Right cardiac atrium (tissue), 5 donors: ENCODE measurements around the gene SLC29A2. TPM values are rescaled to one million over a fixed set of nuclear protein-coding genes. Genes with fewer than 3 reads are reported as not detected.

Experiments
- ATAC-seq, 2 donors: fragments of 200-7000 bp; cut with Tn5 transposase; one replicate each; pipeline versions ENCODE4 v1.8.0 to v1.9.1; 2020; ENCODE audit warnings: moderate library complexity in 2 of 2, mild to moderate bottlenecking in 1 of 2
- DNase-seq, 3 donors: peaks; one replicate each; pipeline ENCODE4 v3.0.0-alpha.2; 2020
- H3K27ac ChIP-seq: one replicate; pipeline ENCODE4 v1.5.1; 2013; ENCODE audit warnings: mild to moderate bottlenecking, low read length, control low read depth, moderate library complexity
- H3K27me3 ChIP-seq: one replicate; pipeline ENCODE4 v1.6.1; 2013; ENCODE audit not compliant: control insufficient read depth, insufficient read depth
- H3K4me1 ChIP-seq: one replicate; pipeline ENCODE4 v1.6.1; 2013; ENCODE audit warnings: low read length; ENCODE audit not compliant: control insufficient read depth, insufficient read depth
- H3K4me3 ChIP-seq: one replicate; pipeline ENCODE4 v1.5.1; 2013; ENCODE audit warnings: low read length, control low read depth
- H3K9me3 ChIP-seq: one replicate; pipeline ENCODE4 v1.6.1; 2013; ENCODE audit warnings: low read length; ENCODE audit not compliant: control insufficient read depth
- WGBS: extraction: QIAGEN DNeasy Blood & Tissue Kit; methylation state at CpG from one replicate; pipeline ENCODE4 v1.1.7; 2013; 5-methylcytosine and 5-hydroxymethylcytosine counted together
- intact Hi-C, 4 donors: fragments of 100-400 bp; cut with DNase I; formaldehyde crosslinking; loops; one replicate each; pipeline versions ENCODE4 v1.11.0 to v1.14.0; 2022 to 2023
- polyA plus RNA-seq: library from polyadenylated mRNA; stranded (reverse); fragments of 200-250 nt; gene quantifications from one replicate; pipeline ENCODE4 v1.2.3, GENCODE V29; 2013
- total RNA-seq, 4 donors: library from RNA; stranded (reverse); fragmentation: NEBNext Ultra II Directional; extraction: Animal tissue kit (Norgen Biotek cat#: 25700); gene quantifications; one replicate each; pipeline ENCODE4 v1.2.1, GENCODE V29; 2021
- donor health status: healthy with polysubstance abuse.
- donor health status: DM: no; HTN: yes; CAD: no.
- donor health status: DM: no; HTN: no; CAD: no.
- donor health status: DM: no; HTN: yes; CAD: no; lungs with severe emphysema.
- donor health status: DM: yes; HTN: yes; CAD: no.

SLC29A2 gene
- total and polyA plus RNA-seq, 5 donors = 18.7 to 33.2 (median 28.2) TPM

GRCh38 chr11:66337103-66337899 is 34.3 kb downstream of the SLC29A2 start:
- Histone ChIP-seq H3K4me1 (peaks cover 3% of the 10 kb centered on the region), H3K9me3 (no peaks in the 10 kb centered on the region), H3K4me3 (no peak overlapping the region), H3K27me3 (no peaks in the 10 kb centered on the region), H3K27ac (no peak overlapping the region)
- intact Hi-C loops = no loop called here
- DNase-seq (peak; percentile 15 to 60 (median 55)), ATAC-seq (peak in 1 of 2 donors; percentile 7)
- WGBS = 65% methylated on average over 18 of the region's 18 CpGs

- DNase-seq (peak; percentile 77 to 83 (median 81)), ATAC-seq (peak; percentile 65 to 87)
- 12% methylated on average over 22 of the region's 22 CpGs for WGBS
- H3K9me3 ChIP-seq = no peaks in the 10 kb centered on the region
- H3K4me1 ChIP-seq = peaks cover 3% of the 10 kb centered on the region
- H3K4me3 ChIP-seq = peak within 1 kb of the TSS; percentile 46
- no peaks in the 10 kb centered on the region for H3K27me3 ChIP-seq
- intact Hi-C loops = no loop called here
- H3K27ac ChIP-seq = peak within 1 kb of the TSS; percentile 16
Measured at GRCh38 chr11:66336234-66337102, 35.1 kb downstream of the SLC29A2 start, which contains the start of gene RIN1. TSS of gene RIN1 (minus strand) at chr11:66336434. CDS start at chr11:66336402, 32 bp downstream.

GRCh38 chr11:66335531-66336233 is 35.9 kb downstream of the SLC29A2 start:
- intact Hi-C loops = no loop called here
- no peaks in the 10 kb centered on the region for H3K27me3 ChIP-seq
- peak overlapping the region; percentile 46 for H3K4me3 ChIP-seq
- ATAC-seq (peak; percentile 21 to 62), DNase-seq (peak; percentile 57 to 69 (median 69))
- H3K27ac ChIP-seq = peak overlapping the region; percentile 16
- H3K9me3 ChIP-seq = no peaks in the 10 kb centered on the region
- WGBS = 10% methylated on average over 35 of the region's 35 CpGs
- H3K4me1 ChIP-seq = peaks cover 3% of the 10 kb centered on the region

- Histone ChIP-seq H3K9me3 (no peaks in the 10 kb centered on the region), H3K27me3 (no peaks in the 10 kb centered on the region), H3K4me1 (peaks cover 3% of the 10 kb centered on the region), H3K4me3 (no peak overlapping the region), H3K27ac (no peak overlapping the region)
- ATAC-seq (no peak), DNase-seq (peak; percentile 25 to 65 (median 58))
- intact Hi-C loops = no loop called here
- WGBS = 82% methylated on average over 42 of the region's 42 CpGs
Measured at GRCh38 chr11:66334605-66335442, 36.7 kb downstream of the SLC29A2 start.

GRCh38 chr11:66333896-66334604 is 37.5 kb downstream of the SLC29A2 start:
- peaks cover 3% of the 10 kb centered on the region for H3K4me1 ChIP-seq
- H3K27ac ChIP-seq = no peak overlapping the region
- intact Hi-C loops = no loop called here
- no peaks in the 10 kb centered on the region for H3K9me3 ChIP-seq
- H3K4me3 ChIP-seq = no peak overlapping the region
- ATAC-seq (no peak), DNase-seq (peak in 2 of 3 donors; percentile 9 to 55)
- H3K27me3 ChIP-seq = no peaks in the 10 kb centered on the region
- 87% methylated on average over 29 of the region's 29 CpGs for WGBS

GRCh38 chr11:66333220-66333877 is 38.2 kb downstream of the SLC29A2 start:
- no peak for ATAC-seq
- WGBS = 88% methylated on average over 19 of the region's 19 CpGs
- peak; percentile 10 to 51 (median 35) for DNase-seq
- Histone ChIP-seq H3K4me3 (no peak overlapping the region), H3K4me1 (peaks cover 3% of the 10 kb centered on the region), H3K27me3 (no peaks in the 10 kb centered on the region), H3K9me3 (no peaks in the 10 kb centered on the region), H3K27ac (no peak overlapping the region)
- intact Hi-C loops = no loop called here

- WGBS = 80% methylated on average over 18 of the region's 18 CpGs
- H3K27me3 ChIP-seq = no peaks in the 10 kb centered on the region
- ATAC-seq = no peak
- H3K4me1 ChIP-seq = peaks cover 3% of the 10 kb centered on the region
- H3K4me3 ChIP-seq = no peak overlapping the region
- H3K27ac ChIP-seq = no peak overlapping the region
- intact Hi-C loops = no loop called here
- peak; percentile 3 to 43 (median 25) for DNase-seq
- no peaks in the 10 kb centered on the region for H3K9me3 ChIP-seq
Measured at GRCh38 chr11:66332371-66333219, 39.0 kb downstream of the SLC29A2 start.

GRCh38 chr11:66331542-66332370 is 39.8 kb downstream of the SLC29A2 start:
- ATAC-seq (no peak), DNase-seq (peak; percentile 10 to 31 (median 18))
- no peaks in the 10 kb centered on the region for H3K27me3 ChIP-seq
- WGBS = 86% methylated on average over 12 of the region's 12 CpGs
- peaks cover 3% of the 10 kb centered on the region for H3K4me1 ChIP-seq
- H3K27ac ChIP-seq = no peak overlapping the region
- H3K4me3 ChIP-seq = no peak overlapping the region
- no peaks in the 10 kb centered on the region for H3K9me3 ChIP-seq
- intact Hi-C loops = no loop called here
